Activated gamma-delta T cell treated with anti-CD3 and anti-CD28 coated beads, Interleukin-2, amount 50 U/mL, for 16 hours (primary cell): Measurements from ENCODE around the gene RPS6KA2.
"Not testable (repeated sequence)": the region's sequence is repeated elsewhere in the genome, so short reads cannot be mapped to it uniquely, and the experiment has no call there.

Source experiments
- DNase-seq: peaks from one replicate; pipeline ENCODE4 v3.0.0-alpha.2; 2020; ENCODE audit warnings: low read depth

RPS6KA2 gene

DNA sequence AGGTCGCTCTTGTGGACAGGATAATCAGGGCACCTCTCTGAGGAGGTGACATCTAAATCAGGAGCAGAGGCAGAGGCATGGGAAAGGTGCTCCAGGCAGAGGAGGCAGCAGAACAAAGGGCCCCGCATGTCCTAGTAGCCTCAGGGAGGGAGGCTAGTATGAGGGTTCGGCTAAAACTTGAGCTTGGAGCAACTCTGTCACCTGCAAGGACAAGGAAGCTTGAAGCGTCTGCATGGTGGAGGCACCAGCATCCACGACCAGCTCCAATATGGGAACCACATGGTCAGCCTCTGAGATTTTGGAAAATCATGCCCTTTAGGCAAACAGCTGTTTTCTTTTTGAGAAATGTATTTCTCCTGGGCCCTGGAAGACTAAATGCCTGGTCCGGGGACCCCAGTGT is 231.3 kb downstream of the RPS6KA2 start:
- DNase-seq = no peak

GRCh38 chr6:166395351-166395750 is 231.7 kb downstream of the RPS6KA2 start:
- no peak for DNase-seq

DNA sequence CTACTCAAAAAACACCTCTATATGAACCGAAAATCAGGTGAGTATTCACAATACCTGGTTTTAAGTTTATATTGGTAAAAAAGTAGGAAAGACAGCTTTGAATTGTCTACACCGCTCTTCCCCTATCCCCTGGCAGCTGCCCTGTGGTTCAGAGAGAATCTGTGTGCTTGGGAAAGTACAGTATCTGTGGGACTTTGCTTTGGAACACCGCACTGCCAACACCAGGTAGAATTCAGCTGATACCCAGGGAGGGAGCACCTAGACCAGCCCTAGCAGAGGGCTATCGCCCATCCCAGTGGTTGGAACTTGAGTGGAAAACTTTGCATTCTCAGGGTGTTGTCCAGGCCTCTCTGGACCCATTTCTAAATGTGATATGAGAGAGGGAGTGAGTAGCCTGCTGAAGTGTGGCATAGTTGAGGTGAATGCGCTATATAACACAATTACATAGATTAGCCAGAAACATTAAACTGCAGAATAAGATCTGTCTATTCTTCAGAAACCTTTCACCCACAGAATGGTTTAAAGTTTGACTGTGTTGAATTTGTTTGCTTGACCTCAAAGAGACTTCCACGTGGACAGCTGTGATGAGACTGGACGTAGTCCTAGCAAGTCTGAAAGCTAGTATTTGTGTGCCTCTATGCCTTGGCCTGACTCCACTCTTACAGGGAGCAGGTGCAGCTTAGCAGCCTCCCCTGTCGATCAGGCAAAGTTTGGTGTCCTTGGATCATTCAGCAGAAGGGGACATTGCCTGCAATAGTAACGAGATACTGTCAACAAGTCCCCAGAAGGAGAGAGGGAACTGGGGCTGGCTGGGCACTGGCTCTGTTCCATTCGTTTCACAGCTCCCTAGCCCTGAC is 232.8 kb downstream of the RPS6KA2 start:
- no peak for DNase-seq

GRCh38 chr6:166393535-166393823 is 233.6 kb downstream of the RPS6KA2 start:
- no peak for DNase-seq

DNA sequence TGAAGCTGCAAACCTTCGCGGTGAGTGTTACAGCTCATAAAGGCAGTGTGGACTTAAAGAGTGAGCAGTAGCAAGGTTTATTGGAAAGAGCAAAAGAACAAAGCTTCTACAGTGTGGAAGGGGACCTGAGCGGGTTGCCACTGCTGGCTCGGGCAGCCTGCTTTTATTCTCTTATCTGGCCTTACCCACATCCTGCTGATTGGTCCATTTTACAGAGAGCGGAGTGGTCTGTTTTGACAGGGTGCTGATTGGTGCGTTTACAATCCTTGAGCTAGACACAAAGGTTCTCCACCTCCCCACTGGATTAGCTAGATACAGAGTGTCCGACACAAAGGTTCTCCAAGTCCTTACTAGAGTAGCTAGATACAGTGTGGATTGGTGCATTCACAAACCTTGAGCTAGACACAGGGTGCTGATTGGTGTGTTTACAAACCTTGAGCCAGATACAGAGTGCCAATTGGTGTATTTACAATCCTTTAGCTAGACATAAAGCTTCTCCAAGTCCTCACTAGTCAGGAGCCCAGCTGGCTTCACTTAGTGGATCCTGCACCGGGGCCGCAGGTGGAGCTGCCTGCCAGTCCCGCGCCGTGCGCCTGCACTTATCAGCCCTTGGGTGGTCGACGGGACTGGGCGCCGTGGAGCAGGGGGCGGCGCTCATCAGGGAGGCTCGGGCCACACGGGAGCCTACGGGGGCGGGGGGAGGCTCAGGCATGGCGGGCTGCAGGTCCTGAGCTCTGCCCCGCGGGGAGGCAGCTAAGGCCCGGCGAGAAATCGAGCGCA is 234.1 kb downstream of the RPS6KA2 start:
- DNase-seq = not testable (repeated sequence)

- no peak for DNase-seq
Observed at GRCh38 chr6:166389119-166389518, 237.9 kb downstream of the RPS6KA2 start.

DNA sequence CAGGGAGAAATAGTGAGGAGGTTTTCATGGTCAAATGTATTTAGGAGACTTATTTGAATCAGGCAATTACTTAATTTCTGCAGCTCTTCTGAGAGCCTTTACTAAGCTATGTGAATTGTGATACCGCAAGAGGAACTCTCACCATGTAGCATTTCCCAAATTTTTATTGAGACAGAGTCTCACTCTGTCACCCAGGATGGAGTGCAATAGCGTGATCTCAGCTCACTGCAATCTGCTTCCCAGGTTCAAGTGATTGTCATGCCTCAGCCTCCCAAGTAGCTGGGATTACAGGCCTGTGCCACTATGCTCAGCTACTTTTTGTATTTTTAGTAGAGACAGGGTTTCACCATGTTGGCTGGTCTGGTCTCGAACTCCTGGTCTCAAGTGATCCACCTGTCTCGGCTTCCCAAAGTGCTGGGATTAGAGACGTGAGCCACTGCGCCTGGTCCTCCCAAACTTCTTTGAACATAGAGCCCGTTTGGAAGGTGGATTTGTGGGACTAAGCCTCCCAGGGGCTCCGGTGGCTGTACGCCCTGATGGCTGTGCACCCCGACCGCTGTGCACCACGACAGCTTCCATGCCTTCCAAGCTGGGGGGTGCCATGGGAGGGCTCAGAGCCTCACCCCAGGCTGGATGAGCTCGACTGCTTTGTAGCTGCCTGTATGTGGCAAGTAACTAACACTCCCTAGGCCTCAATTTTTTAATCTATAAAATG is 238.6 kb downstream of the RPS6KA2 start:
- no peak for DNase-seq

DNA sequence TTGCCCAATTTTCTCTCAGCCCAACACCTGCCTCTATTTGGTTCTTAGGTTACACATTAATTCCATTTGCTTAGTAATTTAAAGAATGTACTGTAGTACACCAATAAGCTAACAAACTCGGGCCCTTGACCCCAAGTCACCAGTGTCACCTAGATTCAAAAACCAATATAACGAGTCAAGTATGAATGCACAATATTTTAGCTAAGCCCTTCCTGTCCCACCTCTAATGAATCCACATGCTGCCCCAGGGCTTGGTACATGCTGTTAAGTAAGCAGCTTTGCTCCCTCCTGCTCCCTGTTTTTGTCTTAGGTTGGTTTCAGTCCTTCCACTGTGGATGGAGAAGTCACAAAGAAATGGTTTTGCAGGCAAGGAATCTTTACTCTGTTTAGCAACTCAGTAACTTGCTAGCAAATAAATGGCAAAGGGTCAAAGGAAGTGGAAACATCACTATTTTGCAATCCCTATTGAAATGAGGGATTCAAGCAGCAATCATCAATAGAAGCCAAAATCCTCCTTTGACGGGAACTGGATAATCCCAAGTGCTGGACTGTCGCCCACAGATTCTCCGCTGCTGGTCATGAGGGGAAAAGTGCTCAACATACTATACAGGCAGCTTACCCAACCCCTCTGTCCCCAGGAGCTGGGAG is 239.3 kb downstream of the RPS6KA2 start:
- no peak for DNase-seq

GRCh38 chr6:166387098-166387497 is 240.0 kb downstream of the RPS6KA2 start:
- not testable (repeated sequence) for DNase-seq

DNA sequence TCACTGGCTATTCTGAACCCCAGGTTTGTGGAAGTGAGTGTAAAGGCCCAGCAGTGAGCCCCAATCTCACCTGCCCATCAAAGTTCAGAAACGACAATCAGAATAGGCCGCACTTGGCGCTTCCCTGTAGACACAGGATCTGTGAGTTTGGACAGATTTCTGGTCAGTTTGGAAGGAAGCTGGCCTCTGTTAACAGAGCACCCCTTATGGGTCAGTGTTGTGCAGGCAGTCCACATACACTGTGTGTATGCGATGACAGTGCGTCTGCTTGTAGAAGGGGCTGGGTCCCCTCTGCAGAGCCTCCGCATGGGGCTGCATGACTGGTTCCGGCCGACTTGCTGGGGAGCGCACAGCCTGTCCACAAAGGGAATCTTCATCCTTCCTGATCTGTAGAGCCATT is 240.9 kb downstream of the RPS6KA2 start:
- no peak for DNase-seq

DNA sequence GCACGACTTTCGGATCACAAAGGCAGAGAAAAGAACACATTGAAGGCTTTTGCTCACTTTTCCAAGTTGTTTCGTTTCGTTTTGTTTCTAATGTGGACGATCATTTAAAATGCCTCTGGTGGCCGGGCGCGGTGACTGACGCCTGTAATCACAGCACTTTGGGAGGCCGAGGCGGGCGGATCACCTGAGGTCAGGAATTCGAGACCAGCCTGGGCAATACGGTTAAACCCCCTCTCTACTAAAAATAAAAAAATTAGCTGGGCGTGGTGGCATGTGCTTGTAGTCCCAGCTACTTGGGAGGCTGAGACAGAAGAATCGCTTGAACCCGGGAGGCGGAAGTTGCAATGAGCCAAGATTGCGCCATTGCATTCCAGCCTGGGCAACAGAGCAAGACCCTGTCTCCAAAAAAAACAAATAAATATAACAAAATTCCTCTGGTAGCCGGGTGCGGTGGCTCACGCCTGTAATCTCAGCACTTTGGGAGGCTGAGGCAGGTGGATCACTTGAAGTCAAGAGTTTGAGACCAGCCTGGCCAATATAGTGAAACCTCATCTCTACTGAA is 243.2 kb downstream of the RPS6KA2 start:
- DNase-seq = peak; percentile 10

DNA sequence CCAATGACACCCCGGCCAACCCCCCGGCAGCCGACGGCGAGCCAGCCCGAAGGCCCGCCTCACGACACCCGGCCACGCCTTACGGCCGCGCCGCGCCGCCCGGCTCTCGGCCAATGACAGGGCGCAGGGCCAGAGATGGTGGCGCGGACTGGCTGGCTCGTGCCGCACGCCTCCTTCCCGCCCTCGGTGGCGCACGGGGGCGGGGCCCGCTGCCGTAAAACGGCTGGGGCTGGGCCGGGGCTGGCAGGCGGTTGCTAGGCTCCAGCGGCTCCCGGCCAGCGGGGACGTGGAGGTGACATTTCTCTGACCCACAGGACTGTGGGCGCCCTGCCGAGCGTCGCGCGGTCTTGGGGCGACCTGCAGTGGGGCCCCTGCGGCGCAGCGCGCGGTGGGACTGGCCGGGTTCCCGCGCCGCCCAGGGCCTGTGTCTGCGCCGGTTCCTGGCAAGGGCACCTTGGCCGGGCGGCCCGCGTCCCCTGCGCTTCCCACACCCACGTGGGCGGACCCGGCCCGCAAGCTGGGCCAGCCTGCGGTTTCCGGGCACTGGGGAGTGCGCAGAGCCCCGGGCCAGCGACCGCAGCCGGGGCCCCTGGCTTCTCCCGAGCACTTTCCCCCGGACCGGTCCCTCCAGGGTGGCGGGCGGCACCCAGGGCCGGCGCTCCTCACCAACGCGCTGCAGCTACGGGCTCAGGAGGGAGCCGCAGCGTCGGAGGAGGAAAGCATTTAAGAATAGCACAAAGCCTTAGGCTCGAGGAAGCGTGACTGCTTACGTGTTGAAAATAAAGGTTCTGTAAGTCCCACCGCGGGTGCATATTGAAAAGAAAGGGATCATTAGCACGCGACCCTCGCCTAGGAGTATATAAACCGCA is 243.9 kb downstream of the RPS6KA2 start, which contains the start of gene MPC1:
Gene MPC1, minus strand, starts transcription at position 8 of the 869 bp plus-strand sequence. CDS start 64 bp downstream, outside the sequence.
- DNase-seq = peak; percentile 90

- DNase-seq = peak; percentile 2
Observed at GRCh38 chr6:166382500-166382932, 244.5 kb downstream of the RPS6KA2 start.

DNA sequence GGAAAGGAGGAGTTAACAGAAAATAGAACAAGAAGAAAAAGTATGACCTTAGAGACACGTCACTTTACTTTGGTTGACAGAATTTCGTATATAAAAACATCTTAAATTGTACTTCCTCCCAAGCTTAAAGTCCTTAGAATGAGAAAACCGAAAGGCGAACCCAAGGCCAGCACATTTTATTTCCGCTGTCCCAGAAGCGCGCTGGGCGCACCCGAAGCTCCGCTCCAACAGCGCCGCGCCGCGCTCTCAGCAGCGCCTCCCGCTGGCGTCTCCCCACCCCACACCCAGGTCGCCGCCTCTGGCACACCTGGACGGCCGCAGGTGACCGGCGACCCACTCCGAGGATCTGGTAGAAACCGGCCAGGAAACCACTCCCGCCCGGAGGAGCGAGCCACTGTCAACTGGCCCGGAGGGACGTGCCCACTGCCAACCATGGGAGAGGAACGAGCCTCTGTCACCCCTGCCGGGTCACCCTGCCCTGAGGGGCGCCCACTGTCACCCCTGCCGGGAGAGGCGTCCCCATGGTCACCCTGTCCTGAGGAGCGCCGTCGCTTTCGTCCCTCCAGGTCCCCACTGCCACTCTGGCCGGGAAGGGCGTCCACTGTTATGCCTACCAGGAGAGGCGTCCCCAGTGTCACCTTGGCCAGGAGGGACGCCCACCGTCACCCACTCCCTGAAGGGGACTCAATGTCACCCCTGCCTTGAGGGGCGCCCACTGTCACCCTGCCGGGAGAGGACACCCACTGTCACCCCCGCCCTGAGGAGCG is 245.1 kb downstream of the RPS6KA2 start:
- peak; percentile 43 for DNase-seq

DNA sequence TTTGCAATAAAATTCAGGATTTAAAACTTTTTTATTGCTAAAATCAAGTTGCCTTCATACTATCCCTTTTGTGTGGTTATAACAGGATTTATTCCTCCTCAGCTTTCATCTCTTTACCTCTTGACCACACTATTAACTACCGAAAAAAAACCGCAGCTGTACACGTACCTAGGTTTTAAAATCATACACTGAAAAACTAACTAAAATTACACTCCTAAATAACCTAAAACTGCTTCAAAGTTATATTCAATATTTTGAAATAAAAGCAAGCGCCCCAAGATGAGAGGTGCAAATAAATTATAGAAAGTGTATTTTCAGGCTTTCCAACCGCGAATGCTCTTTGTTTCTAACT is 245.7 kb downstream of the RPS6KA2 start:
- DNase-seq = no peak

DNA sequence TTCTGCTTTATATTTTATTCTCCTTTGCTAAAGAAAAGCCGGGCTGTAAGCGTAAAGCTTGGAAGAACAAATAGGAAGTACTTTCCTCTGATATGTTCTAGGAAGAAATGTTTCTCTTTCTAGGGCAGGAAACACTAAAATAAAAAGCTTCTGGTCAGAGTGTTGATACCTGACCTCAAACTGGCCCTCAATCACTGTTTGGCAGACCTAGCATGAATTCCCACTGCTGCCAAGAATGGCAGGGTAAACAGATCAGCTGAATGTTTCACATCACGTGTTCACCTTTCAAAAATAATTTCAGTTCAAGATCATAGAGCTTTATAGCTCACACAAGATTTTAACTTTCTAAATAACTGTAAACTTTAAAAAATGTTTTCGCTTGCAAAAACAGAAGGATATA is 247.3 kb downstream of the RPS6KA2 start:
- DNase-seq = no peak

GRCh38 chr6:166379103-166379586 is 247.9 kb downstream of the RPS6KA2 start:
- DNase-seq = no peak

- no peak for DNase-seq
Observed at GRCh38 chr6:166377721-166378120, 249.3 kb downstream of the RPS6KA2 start.

DNA sequence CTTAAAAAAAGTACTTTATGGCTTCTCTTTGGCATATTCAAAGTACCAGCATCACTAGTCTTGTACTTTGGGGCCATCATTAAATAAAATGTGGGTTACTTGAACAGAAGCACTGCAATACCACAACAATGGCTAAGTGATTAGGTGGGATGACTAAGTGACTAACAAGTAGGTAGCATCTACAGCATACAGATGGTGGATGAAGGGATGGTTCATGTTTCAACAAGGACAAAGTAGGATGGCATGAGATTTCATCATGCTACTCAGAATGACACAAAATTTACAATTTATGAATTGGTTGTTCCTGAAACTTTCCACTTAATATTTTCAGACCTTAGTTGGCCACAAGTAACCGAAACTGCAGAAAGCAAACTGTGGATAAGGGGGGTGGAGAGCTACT is 252.0 kb downstream of the RPS6KA2 start:
- DNase-seq = no peak

DNA sequence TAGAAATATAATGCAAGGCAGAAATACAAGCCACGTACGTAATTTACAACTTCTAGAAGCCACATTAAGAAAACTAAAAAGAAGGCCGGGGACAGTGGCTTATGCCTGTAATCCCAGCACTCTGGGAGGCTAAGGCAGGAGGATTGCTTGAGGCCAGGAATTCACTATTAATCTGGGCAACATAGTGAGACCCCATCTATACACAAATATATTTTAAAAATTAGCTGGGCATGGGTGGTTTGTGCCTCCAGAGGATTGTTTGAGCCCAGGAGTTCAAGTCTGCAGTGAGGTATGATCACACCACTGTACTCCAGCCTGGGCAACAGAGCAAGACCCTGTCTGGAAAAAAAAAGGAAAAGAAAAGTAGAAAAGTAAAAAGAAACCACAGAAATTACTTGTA is 256.6 kb downstream of the RPS6KA2 start:
- no peak for DNase-seq
